ENCODE data around the gene CHIC2.

Gene CHIC2

GRCh38 chr4:54095110-54095825 lies 30.9 kb upstream of the CHIC2 start:
- Histone ChIP-seq H3K4me1 (ENCODE audit: low read length) (0 out of 2 replicates have a peak, but pooled peaks cover 9% of the 10 kb centered on the region), H3K4me3 (ENCODE audit: low read length) (no peak overlapping the region), H3K27me3 (ENCODE audit: low read depth, low read length) (peaks cover 21% of the 10 kb centered on the region), H2AFZ (ENCODE audit: low read depth, low read length) (no peak overlapping the region), H4K20me1 (ENCODE audit: insufficient read depth, low read length) (no peaks in the 10 kb centered on the region), H3K79me2 (ENCODE audit: low read length) (no peaks in the 10 kb centered on the region), H3K9me3 (ENCODE audit: insufficient read depth, low read length) (no peaks in the 10 kb centered on the region), H3K9ac (ENCODE audit: low read length) (no peak overlapping the region), H3K27ac (ENCODE audit: low read length) (no peak overlapping the region), H3K36me3 (replicated peaks; ENCODE audit: low read depth, low read length) (no peaks in the 10 kb centered on the region), H3K4me2 (ENCODE audit: low read length) (no peak overlapping the region)
- TF ChIP-seq EZH2phosphoT487 (IDR thresholded peaks at IDR 0.05; ENCODE audit: low read depth) (no peak), CTCF (IDR thresholded peaks at IDR 0.05; ENCODE audit: low read depth, low read length) (no peak)

- Histone ChIP-seq H3K27me3 (ENCODE audit: low read depth, low read length) (peaks cover 21% of the 10 kb centered on the region), H3K4me2 (ENCODE audit: low read length) (no peak overlapping the region)
- no peak for TF ChIP-seq EZH2phosphoT487 (IDR thresholded peaks at IDR 0.05; ENCODE audit: low read depth)
- no peak for TF ChIP-seq CTCF (IDR thresholded peaks at IDR 0.05; ENCODE audit: low read depth, low read length)
Measured at GRCh38 chr4:54094451-54094850, 30.0 kb upstream of the CHIC2 start.

GRCh38 chr4:54093324-54094240 lies 29.2 kb upstream of the CHIC2 start:
- no peak overlapping the region for H3K27ac ChIP-seq (ENCODE audit: low read length)
- H4K20me1 ChIP-seq (ENCODE audit: insufficient read depth, low read length): no peaks in the 10 kb centered on the region
- H2AFZ ChIP-seq (ENCODE audit: low read depth, low read length): no peak overlapping the region
- H3K79me2 ChIP-seq (ENCODE audit: low read length): no peaks in the 10 kb centered on the region
- H3K36me3 ChIP-seq (replicated peaks; ENCODE audit: low read depth, low read length): no peaks in the 10 kb centered on the region
- H3K4me1 ChIP-seq (ENCODE audit: low read length): 0 out of 2 replicates have a peak, but pooled peaks cover 9% of the 10 kb centered on the region
- peaks cover 17% of the 10 kb centered on the region for H3K27me3 ChIP-seq (ENCODE audit: low read depth, low read length)
- H3K9me3 ChIP-seq (ENCODE audit: insufficient read depth, low read length): no peaks in the 10 kb centered on the region
- H3K9ac ChIP-seq (ENCODE audit: low read length): no peak overlapping the region
- H3K4me3 ChIP-seq (ENCODE audit: low read length): no peak overlapping the region
- no peak overlapping the region for H3K4me2 ChIP-seq (ENCODE audit: low read length)
- no peak for TF ChIP-seq EZH2phosphoT487 (IDR thresholded peaks at IDR 0.05; ENCODE audit: low read depth)

More at GRCh38 chr4:54094451-54094850, 30.0 kb upstream of the CHIC2 start:
- no peaks in the 10 kb centered on the region for H3K9me3 ChIP-seq (ENCODE audit: insufficient read depth, low read length)
- no peak overlapping the region for H2AFZ ChIP-seq (ENCODE audit: low read depth, low read length)
- H3K4me3 ChIP-seq (ENCODE audit: low read length): no peak overlapping the region
- H3K27ac ChIP-seq (ENCODE audit: low read length): no peak overlapping the region
- H4K20me1 ChIP-seq (ENCODE audit: insufficient read depth, low read length): no peaks in the 10 kb centered on the region
- 0 out of 2 replicates have a peak, but pooled peaks cover 9% of the 10 kb centered on the region for H3K4me1 ChIP-seq (ENCODE audit: low read length)
- H3K79me2 ChIP-seq (ENCODE audit: low read length): no peaks in the 10 kb centered on the region
- no peak overlapping the region for H3K9ac ChIP-seq (ENCODE audit: low read length)
- H3K36me3 ChIP-seq (replicated peaks; ENCODE audit: low read depth, low read length): no peaks in the 10 kb centered on the region

GRCh38 chr4:54092405-54093323 lies 28.3 kb upstream of the CHIC2 start:
- TF ChIP-seq CTCF (IDR thresholded peaks at IDR 0.05; ENCODE audit: low read depth, low read length) (no peak), EZH2phosphoT487 (IDR thresholded peaks at IDR 0.05; ENCODE audit: low read depth) (no peak)
- Histone ChIP-seq H4K20me1 (ENCODE audit: insufficient read depth, low read length) (no peaks in the 10 kb centered on the region), H2AFZ (ENCODE audit: low read depth, low read length) (peak overlapping the region; percentile 99), H3K4me2 (ENCODE audit: low read length) (peak overlapping the region; percentile 99), H3K4me1 (ENCODE audit: low read length) (0 out of 2 replicates have a peak, but pooled peaks cover 9% of the 10 kb centered on the region), H3K9ac (ENCODE audit: low read length) (peak overlapping the region; percentile 68), H3K4me3 (ENCODE audit: low read length) (peak overlapping the region; percentile 93), H3K27ac (ENCODE audit: low read length) (no peak overlapping the region), H3K9me3 (ENCODE audit: insufficient read depth, low read length) (no peaks in the 10 kb centered on the region), H3K36me3 (replicated peaks; ENCODE audit: low read depth, low read length) (no peaks in the 10 kb centered on the region), H3K79me2 (ENCODE audit: low read length) (no peaks in the 10 kb centered on the region), H3K27me3 (ENCODE audit: low read depth, low read length) (peaks cover 9% of the 10 kb centered on the region; the same call in 1 of the 2 replicates)
